ENCODE measurements around the gene C12orf75. TPM values are rescaled to one million over a fixed set of nuclear protein-coding genes. Genes with fewer than 3 reads are reported as not detected.
A peak's percentile ranks its signal among the peaks of the same experiment; 100 is the strongest.
"Not testable (repeated sequence)": the region's sequence is repeated elsewhere in the genome, so short reads cannot be mapped to it uniquely, and the experiment has no call there.

C12orf75 gene
- total RNA-seq, 1 donor from 2014 or later, result 310 TPM

- Mint-ChIP-seq H3K27ac (ENCODE audit: unreplicated experiment) (peak overlapping the region; percentile 87), H3K27me3 (ENCODE audit: low read depth) (no peaks in the 10 kb centered on the region)
- no peak for DNase-seq (ENCODE audit: low spot score)
Measured at GRCh38 chr12:105330931-105331804, 677 bp downstream of the C12orf75 start.

GRCh38 chr12:105331805-105332251 lies 1.3 kb downstream of the C12orf75 start:
- Mint-ChIP-seq H3K4me3 (ENCODE audit: unreplicated experiment) (peak overlapping the region; percentile 80), H3K9me3 (ENCODE audit: low read depth) (no peaks in the 10 kb centered on the region), H3K27me3 (ENCODE audit: low read depth) (no peaks in the 10 kb centered on the region), H3K4me1 (ENCODE audit: low read depth) (peaks cover 68% of the 10 kb centered on the region), H3K27ac (ENCODE audit: unreplicated experiment) (peak overlapping the region; percentile 87), H3K36me3 (ENCODE audit: low read depth) (peaks cover 4% of the 10 kb centered on the region)
- TF ChIP-seq CTCF (IDR thresholded peaks at IDR 0.05), result no peak
- DNase-seq (ENCODE audit: low spot score), result no peak

More at GRCh38 chr12:105330931-105331804, 677 bp downstream of the C12orf75 start:
- no peaks in the 10 kb centered on the region for H3K36me3 Mint-ChIP-seq (ENCODE audit: low read depth)
- peak overlapping the region; percentile 80 for H3K4me3 Mint-ChIP-seq (ENCODE audit: unreplicated experiment)
- H3K4me1 Mint-ChIP-seq (ENCODE audit: low read depth), result peaks cover 66% of the 10 kb centered on the region
- peak; percentile 59 for TF ChIP-seq CTCF (IDR thresholded peaks at IDR 0.05)
- no peaks in the 10 kb centered on the region for H3K9me3 Mint-ChIP-seq (ENCODE audit: low read depth)

DNA sequence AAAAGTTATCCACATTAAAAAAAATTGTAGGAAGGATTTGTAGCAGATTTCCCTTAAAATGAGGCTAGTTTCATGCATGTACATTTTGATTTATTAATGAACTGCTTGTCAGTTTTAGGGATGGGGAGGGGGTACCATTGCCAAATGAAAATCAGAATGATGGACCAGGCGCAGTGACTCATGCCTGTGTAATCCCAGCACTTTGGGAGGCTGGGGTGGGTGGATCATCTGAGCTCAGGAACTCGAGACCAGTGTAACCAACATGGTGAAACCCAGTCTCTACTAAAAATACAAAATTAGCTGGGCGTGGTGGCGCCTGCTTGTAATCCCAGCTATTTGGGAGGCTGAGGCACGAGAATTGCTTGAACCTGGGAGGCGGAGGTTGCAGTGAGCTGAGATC lies 1.8 kb downstream of the C12orf75 start:
- H3K27me3 Mint-ChIP-seq (ENCODE audit: low read depth); H3K9me3 Mint-ChIP-seq (ENCODE audit: low read depth); DNase-seq (ENCODE audit: low spot score); H3K36me3 Mint-ChIP-seq (ENCODE audit: low read depth): not testable (repeated sequence)
- Mint-ChIP-seq H3K27ac (ENCODE audit: unreplicated experiment) (peak overlapping the region; percentile 87), H3K4me3 (ENCODE audit: unreplicated experiment) (peak overlapping the region; percentile 80), H3K4me1 (ENCODE audit: low read depth) (peaks cover 67% of the 10 kb centered on the region)

DNA sequence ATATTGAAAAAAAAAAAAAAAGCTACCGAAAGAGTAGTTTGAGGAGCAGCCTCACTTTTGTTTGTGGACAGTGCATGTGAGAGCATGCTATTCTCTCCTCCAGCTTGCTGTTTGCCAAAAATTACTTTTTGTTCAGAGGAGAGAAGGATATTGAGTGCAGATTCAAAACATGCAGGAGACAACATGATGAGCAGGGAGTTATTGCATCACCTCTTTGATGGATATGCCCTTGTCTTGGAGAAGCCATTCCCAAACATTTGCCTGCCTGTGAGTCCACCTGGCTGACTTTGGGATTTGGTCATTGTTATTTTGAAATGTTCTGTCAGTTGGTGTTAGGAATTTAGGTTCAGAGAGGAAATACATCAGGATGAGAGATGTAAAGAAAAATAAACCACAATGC lies 2.4 kb downstream of the C12orf75 start:
- peaks cover 4% of the 10 kb centered on the region for H3K9me3 Mint-ChIP-seq (ENCODE audit: low read depth)
- H3K27me3 Mint-ChIP-seq (ENCODE audit: low read depth), result no peaks in the 10 kb centered on the region
- peak overlapping the region; percentile 87 for H3K27ac Mint-ChIP-seq (ENCODE audit: unreplicated experiment)
- peaks cover 7% of the 10 kb centered on the region for H3K36me3 Mint-ChIP-seq (ENCODE audit: low read depth)
- no peak for TF ChIP-seq CTCF (IDR thresholded peaks at IDR 0.05)
- H3K4me3 Mint-ChIP-seq (ENCODE audit: unreplicated experiment), result peak overlapping the region; percentile 80
- H3K4me1 Mint-ChIP-seq (ENCODE audit: low read depth), result peaks cover 70% of the 10 kb centered on the region
- no peak for DNase-seq (ENCODE audit: low spot score)

GRCh38 chr12:105334001-105334400 lies 3.5 kb downstream of the C12orf75 start:
- no peak for DNase-seq (ENCODE audit: low spot score)
- H3K36me3 Mint-ChIP-seq (ENCODE audit: low read depth), result peaks cover 7% of the 10 kb centered on the region
- peak overlapping the region; percentile 91 for H3K27ac Mint-ChIP-seq (ENCODE audit: unreplicated experiment)
- H3K9me3 Mint-ChIP-seq (ENCODE audit: low read depth), result peaks cover 4% of the 10 kb centered on the region
- no peaks in the 10 kb centered on the region for H3K27me3 Mint-ChIP-seq (ENCODE audit: low read depth)
- peak overlapping the region; percentile 55 for H3K4me3 Mint-ChIP-seq (ENCODE audit: unreplicated experiment)
- peaks cover 80% of the 10 kb centered on the region for H3K4me1 Mint-ChIP-seq (ENCODE audit: low read depth)
- TF ChIP-seq CTCF (IDR thresholded peaks at IDR 0.05), result no peak
